ACHN (cell line): ENCODE measurements around the gene DKC1.

ENCODE experiments used
- DNase-seq: peaks from one replicate; pipeline ENCODE4 v3.0.0-alpha.2; 2015
- in situ Hi-C: cut with HindIII; loops from 2 replicates; pipeline ENCODE4 v1.10.0; 2017; ENCODE audit warnings: low sequenced_read_pairs, low pct_ligation_motif_present, low pct_unique_long_range_greater_than_20kb

Gene DKC1

GRCh38 chrX:154779261-154779660 lies 16.6 kb downstream of the DKC1 start:
- in situ Hi-C loops: no loop called here
- no peak for DNase-seq

- in situ Hi-C loops: no loop called here
- no peak for DNase-seq
Observed at GRCh38 chrX:154780968-154781367, 18.3 kb downstream of the DKC1 start.

- no peak for DNase-seq
- in situ Hi-C loops: no loop called here
Observed at GRCh38 chrX:154784149-154784995, 21.7 kb downstream of the DKC1 start.

GRCh38 chrX:154785716-154786115 lies 23.1 kb downstream of the DKC1 start:
- in situ Hi-C loops: no loop called here
- no peak for DNase-seq

GRCh38 chrX:154791467-154791866 lies 28.8 kb downstream of the DKC1 start:
- in situ Hi-C loops: no loop called here
- DNase-seq: peak; percentile 46

GRCh38 chrX:154791939-154792338 lies 29.3 kb downstream of the DKC1 start:
- no peak for DNase-seq
- in situ Hi-C loops: no loop called here

GRCh38 chrX:154793084-154793795 lies 30.6 kb downstream of the DKC1 start:
- in situ Hi-C loops: no loop called here
- DNase-seq: no peak

- no peak for DNase-seq
- in situ Hi-C loops: no loop called here
Observed at GRCh38 chrX:154795016-154795415, 32.4 kb downstream of the DKC1 start.

- peak; percentile 50 for DNase-seq
- in situ Hi-C loops: no loop called here
Observed at GRCh38 chrX:154797006-154797405, 34.3 kb downstream of the DKC1 start.

- in situ Hi-C loops: no loop called here
- DNase-seq: no peak
Observed at GRCh38 chrX:154799556-154800348, 37.1 kb downstream of the DKC1 start.

GRCh38 chrX:154800478-154801210 lies 38.0 kb downstream of the DKC1 start:
- DNase-seq: no peak
- in situ Hi-C loops: no loop called here

GRCh38 chrX:154802947-154803346 lies 40.3 kb downstream of the DKC1 start:
- in situ Hi-C loops: no loop called here
- DNase-seq: no peak

GRCh38 chrX:154804261-154804956 lies 41.7 kb downstream of the DKC1 start:
- no peak for DNase-seq
- in situ Hi-C loops: no loop called here

- in situ Hi-C loops: no loop called here
Observed at GRCh38 chrX:154804957-154805695, 42.5 kb downstream of the DKC1 start, which contains the start of gene MPP1. MPP1 (minus strand) TSS chrX:154805485; CDS start chrX:154805373, 112 bp downstream.

GRCh38 chrX:154805696-154806091 lies 43.0 kb downstream of the DKC1 start:
- in situ Hi-C loops: no loop called here
- peak; percentile 12 for DNase-seq

More at GRCh38 chrX:154804957-154805695, 42.5 kb downstream of the DKC1 start, which contains the start of gene MPP1:
- peak; percentile 68 for DNase-seq

GRCh38 chrX:154806837-154807501 lies 44.3 kb downstream of the DKC1 start:
- in situ Hi-C loops: no loop called here
- DNase-seq: no peak
